GM12873 (cell line): Measurements from ENCODE around the gene SLC25A23.

Source experiments
- CTCF ChIP-seq: IDR thresholded peaks from 2 replicates; pipeline ENCODE4 v1.5.1; 2012; ENCODE audit warnings: low read depth, mild to moderate bottlenecking, moderate library complexity, low read length, control low read depth; ENCODE audit not compliant: insufficient read depth; ENCODE audit errors: missing control alignments

Gene SLC25A23

GRCh38 chr19:6415591-6416190, 43.9 kb downstream of the SLC25A23 start:
- no peak for TF ChIP-seq CTCF

- TF ChIP-seq CTCF = no peak
These were observed 44.6 kb downstream of the SLC25A23 start for GRCh38 chr19:6414793-6415590.

GRCh38 chr19:6413721-6414643, 45.6 kb downstream of the SLC25A23 start:
- TF ChIP-seq CTCF = no peak

GRCh38 chr19:6413291-6413690, 46.3 kb downstream of the SLC25A23 start:
- TF ChIP-seq CTCF = no peak

GRCh38 chr19:6412447-6413091, 47.0 kb downstream of the SLC25A23 start:
- peak; percentile 83 for TF ChIP-seq CTCF

GRCh38 chr19:6412061-6412446, 47.5 kb downstream of the SLC25A23 start:
- no peak for TF ChIP-seq CTCF
